PC-3 (cell line): ENCODE results near the gene LAGE3. TPM values are rescaled to one million over a fixed set of nuclear protein-coding genes. Genes with fewer than 3 reads are reported as not detected.

Source experiments
- ATAC-seq: fragments of 200-7000 bp; cut with Tn5 transposase; 2 replicates; pipeline ENCODE4 v1.9.1; 2020; ENCODE audit warnings: mild to moderate bottlenecking, moderate library complexity
- BruUV-seq: library from RNA; stranded (reverse); fragments of 400-500 nt; replicated peaks from 2 replicates; lab custom pipeline; 2021; lab: Mats Ljungman, UMichigan
- CTCF ChIA-PET: fragments of 300-600 bp; sonication (Branson Sonifier 250); formaldehyde crosslinking; loops from one replicate; lab custom pipeline; 2022; ENCODE audit warnings: antibody characterized with exemption; lab: Charles Lee
- POLR2A ChIA-PET: fragments of 300-600 bp; sonication (Branson Sonifier 250); formaldehyde crosslinking; loops from one replicate; lab custom pipeline; 2022; ENCODE audit warnings: antibody characterized with exemption; ENCODE audit not compliant: unreplicated experiment; lab: Charles Lee
- DNase-seq: peaks from one replicate; pipeline ENCODE4 v3.0.0-alpha.2; 2015
- H2AFZ ChIP-seq: fragments of 300-600 bp; sonication (generic); 2 replicates; pipeline ENCODE4 v1.6.0; 2016; ENCODE audit warnings: antibody characterized with exemption, low read length
- H3F3A ChIP-seq: fragments of 300-600 bp; sonication (generic); one replicate; pipeline ENCODE4 v1.6.0; 2017; ENCODE audit warnings: antibody characterized with exemption, low read length, control low read depth, mild to moderate bottlenecking; ENCODE audit not compliant: unreplicated experiment
- H3K27ac ChIP-seq: fragments of 300-600 bp; sonication (generic); 2 replicates; pipeline ENCODE4 v1.5.1; 2016; ENCODE audit warnings: mild to moderate bottlenecking, low read length
- H3K27me3 ChIP-seq: fragments of 300-600 bp; sonication (generic); 2 replicates; pipeline ENCODE4 v1.6.1; 2016; ENCODE audit warnings: low read length, mixed read lengths
- H3K36me3 ChIP-seq: fragments of 300-600 bp; sonication (generic); 2 replicates; pipeline ENCODE4 v1.6.1; 2016; ENCODE audit warnings: low read depth, mixed run types, low read length, mixed read lengths
- H3K4me1 ChIP-seq: fragments of 300-600 bp; sonication (generic); 2 replicates; pipeline ENCODE4 v1.5.1; 2016; ENCODE audit warnings: low read length; ENCODE audit not compliant: insufficient read depth
- H3K4me2 ChIP-seq: fragments of 300-600 bp; sonication (generic); 2 replicates; pipeline ENCODE4 v1.6.0; 2016; ENCODE audit warnings: low read length
- H3K4me3 ChIP-seq: fragments of 300-600 bp; sonication (generic); 2 replicates; pipeline ENCODE4 v1.5.1; 2016; ENCODE audit warnings: mild to moderate bottlenecking, low read length, mixed read lengths
- H3K79me2 ChIP-seq: fragments of 300-600 bp; sonication (generic); 2 replicates; pipeline ENCODE4 v1.6.1; 2017; ENCODE audit warnings: low read length, mixed read lengths
- H3K9ac ChIP-seq: fragments of 300-600 bp; sonication (generic); 2 replicates; pipeline ENCODE4 v1.6.0; 2016; ENCODE audit warnings: mild to moderate bottlenecking, low read length
- H3K9me2 ChIP-seq: fragments of 300-600 bp; sonication (generic); replicated peaks from 2 replicates; pipeline ENCODE4 v1.6.1; 2016; ENCODE audit warnings: mixed run types, low read length, mixed read lengths
- H3K9me3 ChIP-seq: fragments of 300-600 bp; sonication (generic); 2 replicates; pipeline ENCODE4 v1.6.1; 2016; ENCODE audit warnings: low read length, mixed read lengths
- H4K20me1 ChIP-seq: fragments of 300-600 bp; sonication (generic); 2 replicates; pipeline ENCODE4 v1.6.1; 2016; ENCODE audit warnings: low read length, mixed read lengths
- EZH2 ChIP-seq: fragments of 300-600 bp; sonication (generic); IDR thresholded peaks from one replicate; pipeline ENCODE4 v1.6.1; 2017; ENCODE audit warnings: antibody characterized with exemption, mild to moderate bottlenecking, low read length; ENCODE audit not compliant: unreplicated experiment
- EZH2phosphoT487 ChIP-seq: fragments of 300-600 bp; sonication (generic); IDR thresholded peaks from 2 replicates; pipeline ENCODE4 v1.6.1; 2018; ENCODE audit warnings: mild to moderate bottlenecking, antibody characterized with exemption, low read length, borderline replicate concordance
- intact Hi-C: fragments of 100-400 bp; cut with micrococcal nuclease; formaldehyde crosslinking; loops from 2 replicates; pipeline ENCODE4 v1.9.0; 2023
- total RNA-seq: library from RNA; depleted of rRNA; stranded (reverse); fragments of >200 nt; gene quantifications from 2 replicates; pipeline ENCODE4 v1.2.3, GENCODE V29; 2014
- TF ChIP-seq, protein P1 (sequence below): fragments of 300-600 bp; sonication (generic); conservative IDR thresholded peaks from 2 replicates; pipeline ENCODE4 v1.5.1; 2017; ENCODE audit warnings: antibody characterized with exemption, low read depth, mild to moderate bottlenecking, low read length

Gene LAGE3
- total RNA-seq, 1 experiment from 2014 or later = 87.4 TPM

DNA sequence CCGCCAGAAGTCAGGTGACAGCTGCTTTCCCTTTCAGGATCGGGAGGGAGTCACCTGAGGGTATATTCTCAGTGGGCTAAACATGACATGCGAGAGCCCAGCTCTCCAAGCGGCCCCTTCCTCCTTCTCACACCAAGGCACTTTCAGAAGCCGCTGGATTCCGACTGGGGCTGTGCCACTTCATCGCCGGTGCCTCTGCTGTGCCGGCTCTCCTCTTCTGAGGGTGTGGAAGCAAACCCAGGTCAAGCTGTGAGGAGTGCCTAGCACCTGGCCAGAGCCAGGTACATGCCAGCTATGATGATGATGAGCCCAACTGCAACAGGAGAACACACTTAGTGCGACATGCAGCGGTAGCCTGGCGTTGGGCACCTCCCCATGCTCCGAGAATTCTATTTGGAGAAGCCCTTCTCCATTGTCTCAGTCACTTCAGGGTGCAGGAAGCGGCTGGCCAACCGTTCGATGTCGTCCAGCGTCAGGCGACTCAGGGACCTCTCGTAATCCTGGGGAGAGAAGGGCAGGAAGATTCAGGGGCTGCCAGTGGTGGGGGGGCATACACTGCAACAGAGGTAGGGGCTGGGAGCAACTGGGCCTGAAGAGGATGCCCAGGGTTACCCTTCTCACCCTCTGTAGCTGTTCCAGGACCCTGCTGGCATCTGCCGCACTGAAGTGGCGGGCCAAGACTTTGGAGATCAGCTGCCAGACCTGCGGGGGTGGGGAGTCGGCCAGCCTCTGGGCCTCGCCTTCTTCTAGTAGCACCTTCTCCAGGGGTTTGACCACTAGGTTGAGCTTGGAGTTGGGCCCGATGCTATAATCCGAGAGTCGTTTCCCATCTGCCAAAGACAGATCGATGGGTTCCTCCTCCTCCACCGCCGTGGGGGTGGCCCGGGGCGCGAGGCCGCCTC is 6.3 kb upstream of the LAGE3 start:
- TF ChIP-seq EZH2phosphoT487 = no peak
- TF ChIP-seq, protein P1, sequence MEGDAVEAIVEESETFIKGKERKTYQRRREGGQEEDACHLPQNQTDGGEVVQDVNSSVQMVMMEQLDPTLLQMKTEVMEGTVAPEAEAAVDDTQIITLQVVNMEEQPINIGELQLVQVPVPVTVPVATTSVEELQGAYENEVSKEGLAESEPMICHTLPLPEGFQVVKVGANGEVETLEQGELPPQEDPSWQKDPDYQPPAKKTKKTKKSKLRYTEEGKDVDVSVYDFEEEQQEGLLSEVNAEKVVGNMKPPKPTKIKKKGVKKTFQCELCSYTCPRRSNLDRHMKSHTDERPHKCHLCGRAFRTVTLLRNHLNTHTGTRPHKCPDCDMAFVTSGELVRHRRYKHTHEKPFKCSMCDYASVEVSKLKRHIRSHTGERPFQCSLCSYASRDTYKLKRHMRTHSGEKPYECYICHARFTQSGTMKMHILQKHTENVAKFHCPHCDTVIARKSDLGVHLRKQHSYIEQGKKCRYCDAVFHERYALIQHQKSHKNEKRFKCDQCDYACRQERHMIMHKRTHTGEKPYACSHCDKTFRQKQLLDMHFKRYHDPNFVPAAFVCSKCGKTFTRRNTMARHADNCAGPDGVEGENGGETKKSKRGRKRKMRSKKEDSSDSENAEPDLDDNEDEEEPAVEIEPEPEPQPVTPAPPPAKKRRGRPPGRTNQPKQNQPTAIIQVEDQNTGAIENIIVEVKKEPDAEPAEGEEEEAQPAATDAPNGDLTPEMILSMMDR = no peak
- no peak for TF ChIP-seq EZH2
- no peaks in the 10 kb centered on the region for H3K27me3 ChIP-seq
- no peaks in the 10 kb centered on the region for H3F3A ChIP-seq
- peak overlapping the region; percentile 83 for H3K9ac ChIP-seq
- peaks cover 34% of the 10 kb centered on the region for H3K4me1 ChIP-seq
- peaks cover 15% of the 10 kb centered on the region for H3K36me3 ChIP-seq
- TSS peak; percentile 5 for BruUV-seq
- no peaks in the 10 kb centered on the region for H3K9me2 ChIP-seq
- peak overlapping the region; percentile 73; the same call in 1 of the 2 replicates for H2AFZ ChIP-seq
- H3K79me2 ChIP-seq = peaks cover 52% of the 10 kb centered on the region
- ChIA-PET CTCF (no interaction called here), POLR2A (no interaction called here)
- intact Hi-C loops = no loop called here
- ATAC-seq = no peak
- H3K9me3 ChIP-seq = no peaks in the 10 kb centered on the region
- no peak overlapping the region; the same call in 1 of the 2 replicates for H3K27ac ChIP-seq
- H3K4me2 ChIP-seq = peak overlapping the region; percentile 96
- DNase-seq = peak; percentile 9
- H3K4me3 ChIP-seq = peak overlapping the region; percentile 83
- H4K20me1 ChIP-seq = no peaks in the 10 kb centered on the region

DNA sequence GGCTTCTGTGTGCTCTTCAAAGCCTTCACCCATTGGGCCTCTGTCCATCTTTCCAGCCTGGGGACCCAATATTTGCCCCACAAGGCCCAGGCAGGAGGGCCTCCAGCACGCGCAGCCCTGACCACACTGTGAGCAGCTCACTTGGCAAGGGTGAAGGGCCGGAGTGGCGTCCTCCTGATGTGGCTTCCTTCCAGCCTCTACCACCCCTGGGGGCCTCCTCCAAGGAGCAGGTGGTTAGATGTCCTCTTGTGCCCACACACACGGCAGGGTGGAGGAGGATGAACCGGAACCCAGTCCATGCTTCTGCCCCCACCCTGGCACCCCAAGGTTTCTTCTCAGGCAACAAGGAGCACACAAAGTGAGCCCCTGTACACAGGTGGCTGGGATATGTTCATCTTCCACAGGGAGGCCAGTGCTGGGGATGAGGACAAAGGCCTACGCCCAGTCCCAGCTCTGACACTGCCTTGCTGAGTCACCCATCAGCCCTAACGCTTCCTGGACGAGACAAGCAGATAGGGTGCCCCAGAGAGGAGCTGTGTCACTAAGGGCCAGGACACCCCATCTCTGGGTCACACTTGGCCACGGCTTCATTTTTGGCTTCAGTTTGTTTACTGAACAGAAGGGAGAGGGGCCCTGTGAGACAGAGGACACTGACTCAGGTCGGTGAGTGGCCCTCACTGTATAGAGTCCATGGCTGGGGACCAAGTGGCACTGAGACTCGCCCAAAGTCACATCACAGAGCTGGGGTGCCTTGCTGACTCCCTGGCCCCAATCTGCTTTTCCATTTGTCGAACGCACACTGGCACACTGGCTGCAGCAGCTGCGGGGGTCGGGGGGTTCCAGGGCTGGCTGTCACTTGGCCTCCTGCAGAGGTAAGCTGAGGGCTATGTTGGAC is 5.4 kb upstream of the LAGE3 start:
- ATAC-seq (peak; percentile 36; the same call in 1 of the 2 replicates), DNase-seq (peak; percentile 34)
- no peak for TF ChIP-seq EZH2phosphoT487
- TF ChIP-seq EZH2 = no peak
- TF ChIP-seq, protein P1 = no peak
- Histone ChIP-seq H3K4me1 (peaks cover 30% of the 10 kb centered on the region), H3K9me3 (no peaks in the 10 kb centered on the region), H3K4me3 (peak overlapping the region; percentile 83), H3K36me3 (peaks cover 15% of the 10 kb centered on the region), H3F3A (no peaks in the 10 kb centered on the region), H3K9me2 (no peaks in the 10 kb centered on the region), H3K9ac (no peak overlapping the region), H3K4me2 (peak overlapping the region; percentile 96), H3K27me3 (no peaks in the 10 kb centered on the region), H4K20me1 (no peaks in the 10 kb centered on the region), H2AFZ (no peak overlapping the region), H3K79me2 (peaks cover 45% of the 10 kb centered on the region), H3K27ac (no peak overlapping the region)
- intact Hi-C loops = no loop called here
- ChIA-PET CTCF (no interaction called here), POLR2A (no interaction called here)
- no TSS peak for BruUV-seq
